IPS-15b (cell line): ENCODE results near the gene AP2B1.

ENCODE experiments used
- H3K27me3 ChIP-seq: one replicate; pipeline ENCODE4 v1.6.1; 2013; ENCODE audit warnings: low read length; ENCODE audit not compliant: control insufficient read depth, insufficient read depth
- H3K36me3 ChIP-seq: one replicate; pipeline ENCODE4 v1.6.1; 2013; ENCODE audit warnings: low read length; ENCODE audit not compliant: control insufficient read depth, insufficient read depth
- H3K4me1 ChIP-seq: one replicate; pipeline ENCODE4 v1.6.1; 2013; ENCODE audit warnings: mild to moderate bottlenecking, low read length; ENCODE audit not compliant: control insufficient read depth, insufficient read depth
- H3K4me3 ChIP-seq: one replicate; pipeline ENCODE4 v1.5.1; 2013; ENCODE audit warnings: low read depth, low read length
- H3K9ac ChIP-seq: one replicate; pipeline ENCODE4 v1.6.1; 2013; ENCODE audit warnings: low read depth, mild to moderate bottlenecking, low read length
- H3K9me3 ChIP-seq: one replicate; pipeline ENCODE4 v1.6.1; 2013; ENCODE audit warnings: mild to moderate bottlenecking, low read length; ENCODE audit not compliant: control insufficient read depth, insufficient read depth

AP2B1 gene

GRCh38 chr17:35734396-35734795, 147.3 kb downstream of the AP2B1 start:
- peaks cover 15% of the 10 kb centered on the region for H3K4me1 ChIP-seq
- no peak overlapping the region for H3K9ac ChIP-seq
- H3K36me3 ChIP-seq, result no peaks in the 10 kb centered on the region
- no peak overlapping the region for H3K4me3 ChIP-seq
- peaks cover 44% of the 10 kb centered on the region for H3K27me3 ChIP-seq
- H3K9me3 ChIP-seq, result no peaks in the 10 kb centered on the region

GRCh38 chr17:35735036-35735805, 148.1 kb downstream of the AP2B1 start:
- Histone ChIP-seq H3K27me3 (peaks cover 52% of the 10 kb centered on the region), H3K4me1 (peaks cover 11% of the 10 kb centered on the region), H3K9me3 (peaks cover under 1% of the 10 kb centered on the region), H3K9ac (no peak overlapping the region), H3K36me3 (no peaks in the 10 kb centered on the region), H3K4me3 (no peak overlapping the region)

GRCh38 chr17:35736236-35736635, 149.1 kb downstream of the AP2B1 start:
- Histone ChIP-seq H3K4me1 (peaks cover 3% of the 10 kb centered on the region), H3K4me3 (no peak overlapping the region), H3K27me3 (peaks cover 54% of the 10 kb centered on the region)

GRCh38 chr17:35738519-35739133, 151.5 kb downstream of the AP2B1 start:
- no peak overlapping the region for H3K4me3 ChIP-seq
- no peak overlapping the region for H3K9ac ChIP-seq
- H3K36me3 ChIP-seq, result no peaks in the 10 kb centered on the region
- peaks cover 54% of the 10 kb centered on the region for H3K27me3 ChIP-seq
- H3K9me3 ChIP-seq, result peaks cover 8% of the 10 kb centered on the region
- peaks cover 2% of the 10 kb centered on the region for H3K4me1 ChIP-seq

More at GRCh38 chr17:35736236-35736635, 149.1 kb downstream of the AP2B1 start:
- Histone ChIP-seq H3K9ac (no peak overlapping the region), H3K9me3 (peaks cover 8% of the 10 kb centered on the region), H3K36me3 (no peaks in the 10 kb centered on the region)

GRCh38 chr17:35740216-35740615, 153.1 kb downstream of the AP2B1 start:
- Histone ChIP-seq H3K4me1 (peaks cover 2% of the 10 kb centered on the region), H3K36me3 (no peaks in the 10 kb centered on the region), H3K9ac (no peak overlapping the region), H3K9me3 (peaks cover 8% of the 10 kb centered on the region), H3K4me3 (no peak overlapping the region), H3K27me3 (peaks cover 49% of the 10 kb centered on the region)

- Histone ChIP-seq H3K4me1 (peaks cover 2% of the 10 kb centered on the region), H3K9me3 (peaks cover 8% of the 10 kb centered on the region), H3K4me3 (peak overlapping the region; percentile 41), H3K36me3 (no peaks in the 10 kb centered on the region), H3K27me3 (peaks cover 49% of the 10 kb centered on the region), H3K9ac (no peak overlapping the region)
These were observed 154.1 kb downstream of the AP2B1 start for GRCh38 chr17:35740997-35741931.

- no peak overlapping the region for H3K4me3 ChIP-seq
- peaks cover 2% of the 10 kb centered on the region for H3K4me1 ChIP-seq
- H3K36me3 ChIP-seq, result no peaks in the 10 kb centered on the region
- no peak overlapping the region for H3K9ac ChIP-seq
- H3K27me3 ChIP-seq, result peaks cover 49% of the 10 kb centered on the region
- H3K9me3 ChIP-seq, result peaks cover 8% of the 10 kb centered on the region
These were observed 155.4 kb downstream of the AP2B1 start for GRCh38 chr17:35742496-35742895.

- Histone ChIP-seq H3K36me3 (no peaks in the 10 kb centered on the region), H3K4me3 (no peak overlapping the region), H3K9ac (no peak overlapping the region), H3K4me1 (peaks cover 2% of the 10 kb centered on the region), H3K27me3 (peaks cover 46% of the 10 kb centered on the region), H3K9me3 (peaks cover 8% of the 10 kb centered on the region)
These were observed 155.9 kb downstream of the AP2B1 start for GRCh38 chr17:35742896-35743477.

GRCh38 chr17:35743626-35744328, 156.7 kb downstream of the AP2B1 start:
- Histone ChIP-seq H3K9me3 (peaks cover 8% of the 10 kb centered on the region), H3K27me3 (peaks cover 42% of the 10 kb centered on the region), H3K9ac (no peak overlapping the region), H3K4me3 (no peak overlapping the region), H3K36me3 (no peaks in the 10 kb centered on the region), H3K4me1 (peaks cover 2% of the 10 kb centered on the region)

GRCh38 chr17:35744830-35745229, 157.7 kb downstream of the AP2B1 start:
- Histone ChIP-seq H3K27me3 (peaks cover 42% of the 10 kb centered on the region), H3K4me3 (no peak overlapping the region), H3K9me3 (peaks cover 8% of the 10 kb centered on the region), H3K4me1 (peaks cover 6% of the 10 kb centered on the region), H3K36me3 (no peaks in the 10 kb centered on the region), H3K9ac (no peak overlapping the region)

- Histone ChIP-seq H3K4me1 (peaks cover 6% of the 10 kb centered on the region), H3K4me3 (no peak overlapping the region), H3K9me3 (peaks cover 8% of the 10 kb centered on the region), H3K9ac (no peak overlapping the region), H3K27me3 (peaks cover 41% of the 10 kb centered on the region), H3K36me3 (no peaks in the 10 kb centered on the region)
These were observed 158.1 kb downstream of the AP2B1 start for GRCh38 chr17:35745246-35745645.
